Stimulated activated CD8-positive, alpha-beta memory T cell treated with anti-CD3 and anti-CD28 coated beads, Interleukin-15, amount 100 ng/mL, for 4 hours (primary cell): ENCODE measurements around the gene NUP153.

Experiments used
- DNase-seq, 2 donors: peaks; one replicate each; pipeline ENCODE4 v3.0.0-alpha.2; 2020; ENCODE audit warnings: low read depth in 2 of 2

The NUP153 gene

GRCh38 chr6:17663226-17663625, 43.5 kb downstream of the NUP153 start:
- no peak for DNase-seq

GRCh38 chr6:17662585-17662984, 44.1 kb downstream of the NUP153 start:
- no peak for DNase-seq

- DNase-seq = no peak
Observed at GRCh38 chr6:17656644-17657043, 50.1 kb downstream of the NUP153 start.

- DNase-seq = no peak
Observed at GRCh38 chr6:17656092-17656491, 50.6 kb downstream of the NUP153 start.

- DNase-seq = no peak
Observed at GRCh38 chr6:17653198-17653882, 53.4 kb downstream of the NUP153 start.

- DNase-seq = no peak
Observed at GRCh38 chr6:17650656-17651309, 55.9 kb downstream of the NUP153 start.

GRCh38 chr6:17648745-17649144, 58.0 kb downstream of the NUP153 start:
- no peak for DNase-seq

- DNase-seq = no peak
Observed at GRCh38 chr6:17640477-17640917, 66.2 kb downstream of the NUP153 start.

- DNase-seq = no peak
Observed at GRCh38 chr6:17638212-17638715, 68.5 kb downstream of the NUP153 start.

GRCh38 chr6:17635568-17635967, 71.2 kb downstream of the NUP153 start:
- no peak for DNase-seq

- peak in 1 of 2 donors; percentile 10 for DNase-seq
Observed at GRCh38 chr6:17633465-17634188, 73.1 kb downstream of the NUP153 start.

- DNase-seq = no peak
Observed at GRCh38 chr6:17632934-17633333, 73.8 kb downstream of the NUP153 start.

GRCh38 chr6:17630511-17631073, 76.1 kb downstream of the NUP153 start:
- DNase-seq = no peak

GRCh38 chr6:17629824-17630510, 76.8 kb downstream of the NUP153 start:
- no peak for DNase-seq

- DNase-seq = no peak
Observed at GRCh38 chr6:17628873-17629272, 77.9 kb downstream of the NUP153 start.

- no peak for DNase-seq
Observed at GRCh38 chr6:17624396-17624795, 82.3 kb downstream of the NUP153 start.

GRCh38 chr6:17622144-17622543, 84.6 kb downstream of the NUP153 start:
- DNase-seq = no peak

- no peak for DNase-seq
Observed at GRCh38 chr6:17621003-17621402, 85.7 kb downstream of the NUP153 start.

- DNase-seq = no peak
Observed at GRCh38 chr6:17615794-17616193, 90.9 kb downstream of the NUP153 start.

- no peak for DNase-seq
Observed at GRCh38 chr6:17612048-17612447, 94.7 kb downstream of the NUP153 start.

GRCh38 chr6:17610835-17611234, 95.9 kb downstream of the NUP153 start:
- no peak for DNase-seq

GRCh38 chr6:17606606-17607005, 100.1 kb downstream of the NUP153 start:
- DNase-seq = no peak
